Endothelial cell (in vitro differentiated cells): ENCODE results near the gene RNF220. TPM values are rescaled to one million over a fixed set of nuclear protein-coding genes. Genes with fewer than 3 reads are reported as not detected.

ENCODE experiments used
- DNase-seq: peaks from one replicate; pipeline ENCODE4 v3.0.0; 2021; ENCODE audit warnings: low spot score
- H3K27ac Mint-ChIP-seq: one replicate; pipeline ENCODE4 v1.8.0; 2021; ENCODE audit warnings: mixed read lengths, inconsistent platforms; ENCODE audit not compliant: unreplicated experiment
- H3K27me3 Mint-ChIP-seq: one replicate; pipeline ENCODE4 v1.8.0; 2021; ENCODE audit warnings: mild to moderate bottlenecking, moderate library complexity, mixed read lengths, inconsistent platforms; ENCODE audit not compliant: unreplicated experiment
- H3K36me3 Mint-ChIP-seq: one replicate; pipeline ENCODE4 v1.8.0; 2021; ENCODE audit warnings: mild to moderate bottlenecking, low read depth, mixed read lengths, inconsistent platforms; ENCODE audit not compliant: unreplicated experiment
- H3K4me1 Mint-ChIP-seq: one replicate; pipeline ENCODE4 v1.8.0; 2021; ENCODE audit warnings: mild to moderate bottlenecking, mixed read lengths, inconsistent platforms; ENCODE audit not compliant: unreplicated experiment
- H3K4me3 Mint-ChIP-seq: one replicate; pipeline ENCODE4 v1.8.0; 2021; ENCODE audit warnings: mild to moderate bottlenecking, mixed read lengths, inconsistent platforms; ENCODE audit not compliant: unreplicated experiment
- H3K9me3 Mint-ChIP-seq: one replicate; pipeline ENCODE4 v1.8.0; 2021; ENCODE audit warnings: mixed read lengths, inconsistent platforms; ENCODE audit not compliant: unreplicated experiment
- CTCF ChIP-seq: fragments of 200-600 bp; sonication (generic); IDR thresholded peaks from one replicate; pipeline ENCODE4 v1.5.0; 2021; ENCODE audit warnings: antibody characterized with exemption; ENCODE audit not compliant: unreplicated experiment
- total RNA-seq: library from RNA; stranded (reverse); fragmentation: NEBNext Ultra II Directional; extraction: Animal tissue kit (Norgen Biotek cat#: 25700); gene quantifications from one replicate; pipeline ENCODE4 v1.2.1, GENCODE V29; 2021; ENCODE audit not compliant: unreplicated experiment

The RNF220 gene
- total RNA-seq, 1 donor from 2014 or later: 87.5 TPM

GRCh38 chr1:44523593-44524591, 118.8 kb downstream of the RNF220 start:
- no peaks in the 10 kb centered on the region for H3K9me3 Mint-ChIP-seq
- H3K4me1 Mint-ChIP-seq: peaks cover 27% of the 10 kb centered on the region
- TF ChIP-seq CTCF: no peak
- no peaks in the 10 kb centered on the region for H3K27me3 Mint-ChIP-seq
- H3K27ac Mint-ChIP-seq: no peak overlapping the region
- peaks cover 6% of the 10 kb centered on the region for H3K36me3 Mint-ChIP-seq
- peak; percentile 62 for DNase-seq
- H3K4me3 Mint-ChIP-seq: peak overlapping the region; percentile 17

GRCh38 chr1:44524655-44525500, 119.8 kb downstream of the RNF220 start:
- no peaks in the 10 kb centered on the region for H3K9me3 Mint-ChIP-seq
- peak; percentile 18 for DNase-seq
- H3K4me1 Mint-ChIP-seq: peaks cover 18% of the 10 kb centered on the region
- no peaks in the 10 kb centered on the region for H3K27me3 Mint-ChIP-seq
- H3K27ac Mint-ChIP-seq: no peak overlapping the region
- no peak for TF ChIP-seq CTCF
- no peak overlapping the region for H3K4me3 Mint-ChIP-seq
- peaks cover 1% of the 10 kb centered on the region for H3K36me3 Mint-ChIP-seq

GRCh38 chr1:44526295-44527073, 121.4 kb downstream of the RNF220 start:
- H3K9me3 Mint-ChIP-seq: no peaks in the 10 kb centered on the region
- no peak for TF ChIP-seq CTCF
- no peak for DNase-seq
- H3K27ac Mint-ChIP-seq: no peak overlapping the region
- no peaks in the 10 kb centered on the region for H3K27me3 Mint-ChIP-seq
- H3K4me3 Mint-ChIP-seq: no peak overlapping the region
- H3K36me3 Mint-ChIP-seq: no peaks in the 10 kb centered on the region
- peaks cover 14% of the 10 kb centered on the region for H3K4me1 Mint-ChIP-seq

- Mint-ChIP-seq H3K4me1 (peaks cover 7% of the 10 kb centered on the region), H3K27me3 (peaks cover 2% of the 10 kb centered on the region), H3K9me3 (no peaks in the 10 kb centered on the region), H3K4me3 (no peak overlapping the region), H3K27ac (no peak overlapping the region), H3K36me3 (no peaks in the 10 kb centered on the region)
- no peak for DNase-seq
- TF ChIP-seq CTCF: no peak
Measured at GRCh38 chr1:44531785-44532566, 126.9 kb downstream of the RNF220 start.
